H1 (cell line): ENCODE data around the gene SLC8A3. TPM values are rescaled to one million over a fixed set of nuclear protein-coding genes. Genes with fewer than 3 reads are reported as not detected.

Experiments used
- BCL11A ChIP-seq, 2 experiments: IDR thresholded peaks; one replicate each; pipeline ENCODE4 v1.6.1; 2011; ENCODE audit warnings: low read depth in 2 of 2, low read length in 2 of 2, mild to moderate bottlenecking in 2 of 2
- EGR1 ChIP-seq: IDR thresholded peaks from 2 replicates; pipeline ENCODE4 v1.6.1; 2011; ENCODE audit warnings: low read depth, low read length, borderline replicate concordance
- EZH2 ChIP-seq: fragments of 200-600 bp; sonication (generic); IDR thresholded peaks from 2 replicates; pipeline ENCODE4 v1.7.1; 2012; ENCODE audit warnings: low read depth, mild to moderate bottlenecking, moderate library complexity, low read length, inconsistent platforms; ENCODE audit not compliant: severe bottlenecking
- NANOG ChIP-seq: IDR thresholded peaks from 2 replicates; pipeline ENCODE4 v1.6.1; 2011; ENCODE audit warnings: low read length, low read depth, mild to moderate bottlenecking, inconsistent platforms; ENCODE audit not compliant: insufficient read depth, poor library complexity, severe bottlenecking
- NRF1 ChIP-seq: IDR thresholded peaks from 2 replicates; pipeline ENCODE4 v1.6.1; 2011; ENCODE audit warnings: mild to moderate bottlenecking, low read depth, low read length, improper control_type of control experiment
- RNF2 ChIP-seq: fragments of 200-900, 300-1000 bp; sonication (generic); IDR thresholded peaks from 2 replicates; pipeline ENCODE4 v1.7.1; 2016; ENCODE audit warnings: borderline replicate concordance, low read depth, mild to moderate bottlenecking, antibody characterized with exemption, low read length; ENCODE audit not compliant: poor library complexity, severe bottlenecking; ENCODE audit errors: missing control alignments
- SP1 ChIP-seq: IDR thresholded peaks from 2 replicates; pipeline ENCODE4 v1.6.1; 2011; ENCODE audit warnings: low read depth, low read length
- polyA plus RNA-seq, 7 experiments: library from polyadenylated mRNA; depleted of rRNA in 3 of 7; stranded (reverse) in 5 of 7; unstranded in 2 of 7; fragments of >200 nt in 5 of 7; fragments of 200-250 nt in 2 of 7; gene quantifications; 1 replicate in 5 of 7; 2 replicates in 1 of 7; 4 replicates in 1 of 7; pipeline versions ENCODE4 v1.2.1 to v1.2.3, GENCODE V29; 2011 to 2013; ENCODE audit warnings: missing spikeins in 2 of 7, mixed read lengths in 2 of 7
- total RNA-seq: library from RNA; stranded (reverse); fragmentation: NEBNext Ultra II Directional; extraction: Animal tissue kit (Norgen Biotek cat#: 25700); gene quantifications from 2 replicates; pipeline ENCODE4 v1.2.1, GENCODE V29; 2021
- TF ChIP-seq, protein P1 (sequence below): fragments of 300-600 bp; sonication (generic); IDR thresholded peaks from 2 replicates; pipeline ENCODE4 v1.7.1; 2012; ENCODE audit warnings: low read length, moderate library complexity, mild to moderate bottlenecking, inconsistent platforms; ENCODE audit not compliant: insufficient replicate concordance
- TF ChIP-seq, protein P2 (sequence below): IDR thresholded peaks from 2 replicates; pipeline ENCODE4 v1.6.1; 2012; ENCODE audit warnings: inconsistent platforms

Gene SLC8A3
- total and polyA plus RNA-seq, 2 of the 8 experiments (the other 6 are each of a cell fraction or from before 2014, with no cell fraction given): 0.38 to 1.1 TPM

DNA sequence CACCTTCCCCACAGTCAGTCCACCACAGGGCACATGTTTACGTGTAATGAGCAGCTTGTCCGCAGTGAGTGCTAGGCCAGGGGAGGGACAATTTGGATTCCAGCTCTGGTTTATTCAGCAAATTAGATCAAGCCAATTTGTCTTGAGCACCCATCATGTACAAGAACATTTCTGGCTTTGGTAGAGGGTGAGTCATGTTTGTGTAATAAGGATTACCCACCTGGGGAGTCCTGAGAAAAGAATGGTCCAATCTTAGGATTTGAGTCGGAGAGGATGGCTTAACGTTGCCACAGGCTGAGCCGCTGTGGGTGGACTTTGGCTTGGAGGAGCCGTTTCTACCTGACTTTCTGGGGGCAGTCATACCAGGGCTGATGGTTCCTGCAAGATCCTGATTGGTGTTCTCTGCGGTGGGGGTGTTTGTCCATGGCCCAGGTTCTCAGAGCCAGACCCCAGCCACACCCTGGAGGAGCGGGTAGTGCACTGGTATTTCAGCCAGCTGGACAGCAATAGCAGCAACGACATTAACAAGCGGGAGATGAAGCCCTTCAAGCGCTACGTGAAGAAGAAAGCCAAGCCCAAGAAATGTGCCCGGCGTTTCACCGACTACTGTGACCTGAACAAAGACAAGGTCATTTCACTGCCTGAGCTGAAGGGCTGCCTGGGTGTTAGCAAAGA, 165.8 kb downstream of the SLC8A3 start (continued):
- TF ChIP-seq, protein P1, sequence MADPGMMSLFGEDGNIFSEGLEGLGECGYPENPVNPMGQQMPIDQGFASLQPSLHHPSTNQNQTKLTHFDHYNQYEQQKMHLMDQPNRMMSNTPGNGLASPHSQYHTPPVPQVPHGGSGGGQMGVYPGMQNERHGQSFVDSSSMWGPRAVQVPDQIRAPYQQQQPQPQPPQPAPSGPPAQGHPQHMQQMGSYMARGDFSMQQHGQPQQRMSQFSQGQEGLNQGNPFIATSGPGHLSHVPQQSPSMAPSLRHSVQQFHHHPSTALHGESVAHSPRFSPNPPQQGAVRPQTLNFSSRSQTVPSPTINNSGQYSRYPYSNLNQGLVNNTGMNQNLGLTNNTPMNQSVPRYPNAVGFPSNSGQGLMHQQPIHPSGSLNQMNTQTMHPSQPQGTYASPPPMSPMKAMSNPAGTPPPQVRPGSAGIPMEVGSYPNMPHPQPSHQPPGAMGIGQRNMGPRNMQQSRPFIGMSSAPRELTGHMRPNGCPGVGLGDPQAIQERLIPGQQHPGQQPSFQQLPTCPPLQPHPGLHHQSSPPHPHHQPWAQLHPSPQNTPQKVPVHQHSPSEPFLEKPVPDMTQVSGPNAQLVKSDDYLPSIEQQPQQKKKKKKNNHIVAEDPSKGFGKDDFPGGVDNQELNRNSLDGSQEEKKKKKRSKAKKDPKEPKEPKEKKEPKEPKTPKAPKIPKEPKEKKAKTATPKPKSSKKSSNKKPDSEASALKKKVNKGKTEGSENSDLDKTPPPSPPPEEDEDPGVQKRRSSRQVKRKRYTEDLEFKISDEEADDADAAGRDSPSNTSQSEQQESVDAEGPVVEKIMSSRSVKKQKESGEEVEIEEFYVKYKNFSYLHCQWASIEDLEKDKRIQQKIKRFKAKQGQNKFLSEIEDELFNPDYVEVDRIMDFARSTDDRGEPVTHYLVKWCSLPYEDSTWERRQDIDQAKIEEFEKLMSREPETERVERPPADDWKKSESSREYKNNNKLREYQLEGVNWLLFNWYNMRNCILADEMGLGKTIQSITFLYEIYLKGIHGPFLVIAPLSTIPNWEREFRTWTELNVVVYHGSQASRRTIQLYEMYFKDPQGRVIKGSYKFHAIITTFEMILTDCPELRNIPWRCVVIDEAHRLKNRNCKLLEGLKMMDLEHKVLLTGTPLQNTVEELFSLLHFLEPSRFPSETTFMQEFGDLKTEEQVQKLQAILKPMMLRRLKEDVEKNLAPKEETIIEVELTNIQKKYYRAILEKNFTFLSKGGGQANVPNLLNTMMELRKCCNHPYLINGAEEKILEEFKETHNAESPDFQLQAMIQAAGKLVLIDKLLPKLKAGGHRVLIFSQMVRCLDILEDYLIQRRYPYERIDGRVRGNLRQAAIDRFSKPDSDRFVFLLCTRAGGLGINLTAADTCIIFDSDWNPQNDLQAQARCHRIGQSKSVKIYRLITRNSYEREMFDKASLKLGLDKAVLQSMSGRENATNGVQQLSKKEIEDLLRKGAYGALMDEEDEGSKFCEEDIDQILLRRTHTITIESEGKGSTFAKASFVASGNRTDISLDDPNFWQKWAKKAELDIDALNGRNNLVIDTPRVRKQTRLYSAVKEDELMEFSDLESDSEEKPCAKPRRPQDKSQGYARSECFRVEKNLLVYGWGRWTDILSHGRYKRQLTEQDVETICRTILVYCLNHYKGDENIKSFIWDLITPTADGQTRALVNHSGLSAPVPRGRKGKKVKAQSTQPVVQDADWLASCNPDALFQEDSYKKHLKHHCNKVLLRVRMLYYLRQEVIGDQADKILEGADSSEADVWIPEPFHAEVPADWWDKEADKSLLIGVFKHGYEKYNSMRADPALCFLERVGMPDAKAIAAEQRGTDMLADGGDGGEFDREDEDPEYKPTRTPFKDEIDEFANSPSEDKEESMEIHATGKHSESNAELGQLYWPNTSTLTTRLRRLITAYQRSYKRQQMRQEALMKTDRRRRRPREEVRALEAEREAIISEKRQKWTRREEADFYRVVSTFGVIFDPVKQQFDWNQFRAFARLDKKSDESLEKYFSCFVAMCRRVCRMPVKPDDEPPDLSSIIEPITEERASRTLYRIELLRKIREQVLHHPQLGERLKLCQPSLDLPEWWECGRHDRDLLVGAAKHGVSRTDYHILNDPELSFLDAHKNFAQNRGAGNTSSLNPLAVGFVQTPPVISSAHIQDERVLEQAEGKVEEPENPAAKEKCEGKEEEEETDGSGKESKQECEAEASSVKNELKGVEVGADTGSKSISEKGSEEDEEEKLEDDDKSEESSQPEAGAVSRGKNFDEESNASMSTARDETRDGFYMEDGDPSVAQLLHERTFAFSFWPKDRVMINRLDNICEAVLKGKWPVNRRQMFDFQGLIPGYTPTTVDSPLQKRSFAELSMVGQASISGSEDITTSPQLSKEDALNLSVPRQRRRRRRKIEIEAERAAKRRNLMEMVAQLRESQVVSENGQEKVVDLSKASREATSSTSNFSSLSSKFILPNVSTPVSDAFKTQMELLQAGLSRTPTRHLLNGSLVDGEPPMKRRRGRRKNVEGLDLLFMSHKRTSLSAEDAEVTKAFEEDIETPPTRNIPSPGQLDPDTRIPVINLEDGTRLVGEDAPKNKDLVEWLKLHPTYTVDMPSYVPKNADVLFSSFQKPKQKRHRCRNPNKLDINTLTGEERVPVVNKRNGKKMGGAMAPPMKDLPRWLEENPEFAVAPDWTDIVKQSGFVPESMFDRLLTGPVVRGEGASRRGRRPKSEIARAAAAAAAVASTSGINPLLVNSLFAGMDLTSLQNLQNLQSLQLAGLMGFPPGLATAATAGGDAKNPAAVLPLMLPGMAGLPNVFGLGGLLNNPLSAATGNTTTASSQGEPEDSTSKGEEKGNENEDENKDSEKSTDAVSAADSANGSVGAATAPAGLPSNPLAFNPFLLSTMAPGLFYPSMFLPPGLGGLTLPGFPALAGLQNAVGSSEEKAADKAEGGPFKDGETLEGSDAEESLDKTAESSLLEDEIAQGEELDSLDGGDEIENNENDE: no peak
- TF ChIP-seq RNF2 (no peak), BCL11A (IDR thresholded peaks at IDR 0.05; ENCODE audit: low read depth in 2 of 2, low read length in 2 of 2) (no peak), NRF1 (no peak), EZH2 (no peak), SP1 (no peak), EGR1 (no peak), NANOG (no peak)
- TF ChIP-seq, protein P2, sequence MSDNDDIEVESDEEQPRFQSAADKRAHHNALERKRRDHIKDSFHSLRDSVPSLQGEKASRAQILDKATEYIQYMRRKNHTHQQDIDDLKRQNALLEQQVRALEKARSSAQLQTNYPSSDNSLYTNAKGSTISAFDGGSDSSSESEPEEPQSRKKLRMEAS: no peak
